Nephron (organoid): ENCODE results near the gene TPD52L1.

Source experiments
- H3K27ac Mint-ChIP-seq, 3 experiments: 2 replicates each; pipeline ENCODE4 v1.8.0; 2020; ENCODE audit warnings: mixed read lengths in 3 of 3, mild to moderate bottlenecking in 2 of 3, moderate library complexity in 1 of 3
- H3K27me3 Mint-ChIP-seq: 2 replicates; pipeline ENCODE4 v1.8.0; 2021; ENCODE audit warnings: low read depth, mild to moderate bottlenecking, moderate library complexity, mixed read lengths
- H3K36me3 Mint-ChIP-seq: 2 replicates; pipeline ENCODE4 v1.8.0; 2020; ENCODE audit warnings: low read depth, mixed read lengths
- H3K4me1 Mint-ChIP-seq: 2 replicates; pipeline ENCODE4 v1.8.0; 2020; ENCODE audit warnings: mixed read lengths
- H3K4me3 Mint-ChIP-seq, 3 experiments: 2 replicates each; pipeline ENCODE4 v1.8.0; 2020; ENCODE audit warnings: mild to moderate bottlenecking in 3 of 3, mixed read lengths in 3 of 3, moderate library complexity in 2 of 3
- H3K9me3 Mint-ChIP-seq: 2 replicates; pipeline ENCODE4 v1.8.0; 2020; ENCODE audit warnings: mixed read lengths
- CTCF ChIP-seq, 3 experiments: fragments of 200-600 bp; sonication (generic); IDR thresholded peaks; one replicate each; pipeline ENCODE4 v1.5.0; 2021; ENCODE audit warnings: antibody characterized with exemption in 3 of 3; ENCODE audit not compliant: unreplicated experiment in 3 of 3

The TPD52L1 gene

GRCh38 chr6:125307150-125307838 lies 153.7 kb downstream of the TPD52L1 start:
- Mint-ChIP-seq H3K36me3 (no peaks in the 10 kb centered on the region), H3K4me3 (no peak overlapping the region), H3K4me1 (no peaks in the 10 kb centered on the region), H3K27me3 (no peaks in the 10 kb centered on the region), H3K9me3 (peaks cover 2% of the 10 kb centered on the region), H3K27ac (peak overlapping the region in 1 of 3 experiments; percentile 51)
- TF ChIP-seq CTCF (IDR thresholded peaks at IDR 0.05; ENCODE audit: unreplicated experiment in 3 of 3), result no peak

GRCh38 chr6:125307964-125308615 lies 154.5 kb downstream of the TPD52L1 start:
- H3K9me3 Mint-ChIP-seq, result peaks cover 2% of the 10 kb centered on the region
- H3K27me3 Mint-ChIP-seq, result no peaks in the 10 kb centered on the region
- no peaks in the 10 kb centered on the region for H3K4me1 Mint-ChIP-seq
- H3K36me3 Mint-ChIP-seq, result no peaks in the 10 kb centered on the region
- TF ChIP-seq CTCF (IDR thresholded peaks at IDR 0.05; ENCODE audit: unreplicated experiment in 3 of 3), result no peak
- H3K27ac Mint-ChIP-seq, result peak overlapping the region in 1 of 3 experiments; percentile 10
- no peak overlapping the region for H3K4me3 Mint-ChIP-seq

GRCh38 chr6:125310994-125311649 lies 157.5 kb downstream of the TPD52L1 start:
- Mint-ChIP-seq H3K27ac (no peak overlapping the region), H3K9me3 (no peaks in the 10 kb centered on the region), H3K4me1 (no peaks in the 10 kb centered on the region), H3K4me3 (no peak overlapping the region), H3K27me3 (no peaks in the 10 kb centered on the region), H3K36me3 (no peaks in the 10 kb centered on the region)
- TF ChIP-seq CTCF (IDR thresholded peaks at IDR 0.05; ENCODE audit: unreplicated experiment in 3 of 3), result peak; percentile 88 to 94 (median 88)

- Mint-ChIP-seq H3K4me1 (no peaks in the 10 kb centered on the region), H3K9me3 (no peaks in the 10 kb centered on the region), H3K27me3 (no peaks in the 10 kb centered on the region), H3K4me3 (no peak overlapping the region), H3K36me3 (no peaks in the 10 kb centered on the region), H3K27ac (no peak overlapping the region)
- no peak for TF ChIP-seq CTCF (IDR thresholded peaks at IDR 0.05; ENCODE audit: unreplicated experiment in 3 of 3)
These were observed 158.9 kb downstream of the TPD52L1 start for GRCh38 chr6:125312478-125312877.

- no peaks in the 10 kb centered on the region for H3K9me3 Mint-ChIP-seq
- H3K27me3 Mint-ChIP-seq, result no peaks in the 10 kb centered on the region
- H3K4me1 Mint-ChIP-seq, result no peaks in the 10 kb centered on the region
- H3K4me3 Mint-ChIP-seq, result no peak overlapping the region
- no peak for TF ChIP-seq CTCF (IDR thresholded peaks at IDR 0.05; ENCODE audit: unreplicated experiment in 3 of 3)
- no peak overlapping the region for H3K27ac Mint-ChIP-seq
- H3K36me3 Mint-ChIP-seq, result no peaks in the 10 kb centered on the region
These were observed 159.4 kb downstream of the TPD52L1 start for GRCh38 chr6:125312950-125313349.
